GM10248 (cell line): ENCODE data around the gene HNRNPLL.
"Not testable (repeated sequence)": the region's sequence is repeated elsewhere in the genome, so short reads cannot be mapped to it uniquely, and the experiment has no call there.

Experiments used
- CTCF ChIA-PET: fragments of 300-600 bp; sonication (Branson Sonifier 250); formaldehyde crosslinking; extraction: SDS; loops from one replicate; lab custom pipeline; 2021; ENCODE audit warnings: antibody characterized with exemption; lab: Yijun Ruan, JAX
- POLR2A ChIA-PET: fragments of 350-650 bp; sonication (Branson Sonifier 250); formaldehyde crosslinking; extraction: SDS; loops from one replicate; lab custom pipeline; 2020; ENCODE audit warnings: antibody characterized with exemption; lab: Yijun Ruan, JAX
- DNase-seq: peaks from one replicate; pipeline ENCODE4 v3.0.0; 2012; ENCODE audit errors: extremely low spot score
- CTCF ChIP-seq: IDR thresholded peaks from 2 replicates; pipeline ENCODE4 v1.5.1; 2012; ENCODE audit warnings: mild to moderate bottlenecking, low read depth; ENCODE audit errors: extremely low read depth, missing control alignments, control extremely low read depth

The HNRNPLL gene

GRCh38 chr2:38549071-38549704 is 53.5 kb downstream of the HNRNPLL start:
- DNase-seq, result no peak
- no peak for TF ChIP-seq CTCF
- POLR2A ChIA-PET, result interaction anchor here (0.6 kb wide), 2 partner anchors 10 to 195 kb away, joined by 4 to 6 read pairs; no protein-coding TSS in a partner anchor
- CTCF ChIA-PET, result interaction anchor here (0.7 to 3.1 kb wide), 9 partner anchors 9 to 191 kb away, joined by 3 to 20 read pairs (median 4); no protein-coding TSS in a partner anchor

- no peak for DNase-seq
- ChIA-PET POLR2A (interaction anchor here (0.7 to 1.1 kb wide), 4 partner anchors 24 to 254 kb away, joined by 3 to 8 read pairs (median 5); partner anchors contain the start of gene SRSF7), CTCF (interaction anchor here (0.7 to 3.1 kb wide), 9 partner anchors 10 to 181 kb away, joined by 3 to 20 read pairs (median 8); no protein-coding TSS in a partner anchor)
- no peak for TF ChIP-seq CTCF
Measured at GRCh38 chr2:38547791-38548190, 54.9 kb downstream of the HNRNPLL start.

- ChIA-PET CTCF (interaction anchor here (1.3 to 2.2 kb wide), 2 partner anchors 11 to 15 kb away, joined by 4 to 8 read pairs; no protein-coding TSS in a partner anchor), POLR2A (interaction anchor here (1.1 kb wide), 1 partner anchor 205 kb away, joined by 3 read pairs; the partner anchor contains the start of gene SRSF7)
- TF ChIP-seq CTCF, result no peak
- no peak for DNase-seq
Measured at GRCh38 chr2:38546585-38546984, 56.1 kb downstream of the HNRNPLL start.

GRCh38 chr2:38546064-38546463 is 56.7 kb downstream of the HNRNPLL start:
- DNase-seq, result no peak
- no peak for TF ChIP-seq CTCF
- POLR2A ChIA-PET, result interaction anchor here (0.6 to 1.4 kb wide), 2 partner anchors 8 to 205 kb away, joined by 4 read pairs; partner anchors contain the start of gene SRSF7
- CTCF ChIA-PET, result interaction anchor here (1.1 kb wide), 1 partner anchor 180 kb away, joined by 3 read pairs; no protein-coding TSS in a partner anchor

- ChIA-PET POLR2A (interaction anchor here (0.6 kb wide), 1 partner anchor 196 kb away, joined by 3 read pairs; no protein-coding TSS in a partner anchor), CTCF (interaction anchor here (0.9 to 3.0 kb wide), 7 partner anchors 10 to 183 kb away, joined by 3 to 14 read pairs (median 7); no protein-coding TSS in a partner anchor)
- DNase-seq, result not testable (repeated sequence)
Measured at GRCh38 chr2:38542248-38542631, 60.5 kb downstream of the HNRNPLL start.

GRCh38 chr2:38540580-38541286 is 62.0 kb downstream of the HNRNPLL start:
- ChIA-PET CTCF (interaction anchor here (0.6 to 3.0 kb wide), 10 partner anchors 8 to 201 kb away, joined by 3 to 14 read pairs (median 5); no protein-coding TSS in a partner anchor), POLR2A (no interaction called here)
- no peak for DNase-seq
- TF ChIP-seq CTCF, result no peak
